Measurements from ENCODE around the gene AJAP1.

The AJAP1 gene

DNA sequence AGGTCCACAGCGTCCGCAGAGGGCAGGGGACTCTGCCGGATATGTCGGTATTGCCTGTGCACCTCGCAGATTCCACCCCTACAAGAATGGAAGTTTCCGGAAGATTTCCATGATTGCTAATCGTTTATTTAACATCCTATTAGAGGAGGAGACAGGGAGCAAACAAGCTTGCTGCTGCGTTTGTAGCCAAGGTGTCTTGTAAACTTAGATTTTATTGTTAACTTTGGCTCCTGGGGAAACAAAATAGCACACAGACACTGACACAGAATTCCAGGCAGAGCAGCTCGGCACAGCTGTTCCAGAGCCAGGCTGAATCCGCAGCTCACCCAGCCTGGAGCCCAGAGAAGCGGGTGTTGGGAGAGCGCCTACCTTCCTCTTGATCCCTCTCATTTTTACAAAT, 75.7 kb downstream of the AJAP1 start:
- DNase-seq: no peak
- no peaks in the 10 kb centered on the region for H3K79me2 ChIP-seq (ENCODE audit: low read length)
- no peak overlapping the region for H3K9ac ChIP-seq (ENCODE audit: low read length)
- peaks cover 74% of the 10 kb centered on the region for H3K27me3 ChIP-seq (replicated peaks; ENCODE audit: insufficient read depth, low read length)
- no peaks in the 10 kb centered on the region for H3K36me3 ChIP-seq (replicated peaks; ENCODE audit: insufficient read depth, low read length)
- no peak overlapping the region for H3K27ac ChIP-seq (ENCODE audit: low read length)
- H3F3A ChIP-seq (ENCODE audit: insufficient read depth, low read length): no peaks in the 10 kb centered on the region
- no peak overlapping the region for H2AFZ ChIP-seq (ENCODE audit: low read length)
- H4K20me1 ChIP-seq (ENCODE audit: insufficient read depth, low read length): no peaks in the 10 kb centered on the region
- no peaks in the 10 kb centered on the region for H3K4me1 ChIP-seq (ENCODE audit: low read length)
- TF ChIP-seq EZH2 (optimal IDR thresholded peaks at IDR 0.05; ENCODE audit: low read depth, low read length) (no peak), EZH2phosphoT487 (IDR thresholded peaks at IDR 0.05; ENCODE audit: low read length) (no peak)
- TF ChIP-seq, protein P1, sequence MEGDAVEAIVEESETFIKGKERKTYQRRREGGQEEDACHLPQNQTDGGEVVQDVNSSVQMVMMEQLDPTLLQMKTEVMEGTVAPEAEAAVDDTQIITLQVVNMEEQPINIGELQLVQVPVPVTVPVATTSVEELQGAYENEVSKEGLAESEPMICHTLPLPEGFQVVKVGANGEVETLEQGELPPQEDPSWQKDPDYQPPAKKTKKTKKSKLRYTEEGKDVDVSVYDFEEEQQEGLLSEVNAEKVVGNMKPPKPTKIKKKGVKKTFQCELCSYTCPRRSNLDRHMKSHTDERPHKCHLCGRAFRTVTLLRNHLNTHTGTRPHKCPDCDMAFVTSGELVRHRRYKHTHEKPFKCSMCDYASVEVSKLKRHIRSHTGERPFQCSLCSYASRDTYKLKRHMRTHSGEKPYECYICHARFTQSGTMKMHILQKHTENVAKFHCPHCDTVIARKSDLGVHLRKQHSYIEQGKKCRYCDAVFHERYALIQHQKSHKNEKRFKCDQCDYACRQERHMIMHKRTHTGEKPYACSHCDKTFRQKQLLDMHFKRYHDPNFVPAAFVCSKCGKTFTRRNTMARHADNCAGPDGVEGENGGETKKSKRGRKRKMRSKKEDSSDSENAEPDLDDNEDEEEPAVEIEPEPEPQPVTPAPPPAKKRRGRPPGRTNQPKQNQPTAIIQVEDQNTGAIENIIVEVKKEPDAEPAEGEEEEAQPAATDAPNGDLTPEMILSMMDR (IDR thresholded peaks at IDR 0.05; ENCODE audit: low read length): no peak
- H3K4me3 ChIP-seq (ENCODE audit: low read length): no peak overlapping the region
- H3K9me3 ChIP-seq (replicated peaks; ENCODE audit: insufficient read depth, low read length): no peaks in the 10 kb centered on the region
- no peaks in the 10 kb centered on the region for H3K9me2 ChIP-seq (replicated peaks; ENCODE audit: insufficient read depth, low read length)
- no peak overlapping the region for H3K4me2 ChIP-seq (ENCODE audit: low read depth, low read length)

- no peak overlapping the region for H2AFZ ChIP-seq (ENCODE audit: low read length)
- no peaks in the 10 kb centered on the region for H3K79me2 ChIP-seq (ENCODE audit: low read length)
- no peaks in the 10 kb centered on the region for H3K9me2 ChIP-seq (replicated peaks; ENCODE audit: insufficient read depth, low read length)
- no peaks in the 10 kb centered on the region for H4K20me1 ChIP-seq (ENCODE audit: insufficient read depth, low read length)
- no peak overlapping the region for H3K27ac ChIP-seq (ENCODE audit: low read length)
- H3K4me2 ChIP-seq (ENCODE audit: low read depth, low read length): no peak overlapping the region
- no peak for DNase-seq
- no peaks in the 10 kb centered on the region for H3K4me1 ChIP-seq (ENCODE audit: low read length)
- peaks cover 98% of the 10 kb centered on the region for H3K27me3 ChIP-seq (replicated peaks; ENCODE audit: insufficient read depth, low read length)
- H3K36me3 ChIP-seq (replicated peaks; ENCODE audit: insufficient read depth, low read length): no peaks in the 10 kb centered on the region
- TF ChIP-seq, protein P1 (IDR thresholded peaks at IDR 0.05; ENCODE audit: low read length): no peak
- TF ChIP-seq EZH2 (optimal IDR thresholded peaks at IDR 0.05; ENCODE audit: low read depth, low read length) (no peak), EZH2phosphoT487 (IDR thresholded peaks at IDR 0.05; ENCODE audit: low read length) (no peak)
- no peaks in the 10 kb centered on the region for H3K9me3 ChIP-seq (replicated peaks; ENCODE audit: insufficient read depth, low read length)
- no peak overlapping the region for H3K9ac ChIP-seq (ENCODE audit: low read length)
- no peaks in the 10 kb centered on the region for H3F3A ChIP-seq (ENCODE audit: insufficient read depth, low read length)
- no peak overlapping the region for H3K4me3 ChIP-seq (ENCODE audit: low read length)
Observed at GRCh38 chr1:4733446-4734177, 79.2 kb downstream of the AJAP1 start.

DNA sequence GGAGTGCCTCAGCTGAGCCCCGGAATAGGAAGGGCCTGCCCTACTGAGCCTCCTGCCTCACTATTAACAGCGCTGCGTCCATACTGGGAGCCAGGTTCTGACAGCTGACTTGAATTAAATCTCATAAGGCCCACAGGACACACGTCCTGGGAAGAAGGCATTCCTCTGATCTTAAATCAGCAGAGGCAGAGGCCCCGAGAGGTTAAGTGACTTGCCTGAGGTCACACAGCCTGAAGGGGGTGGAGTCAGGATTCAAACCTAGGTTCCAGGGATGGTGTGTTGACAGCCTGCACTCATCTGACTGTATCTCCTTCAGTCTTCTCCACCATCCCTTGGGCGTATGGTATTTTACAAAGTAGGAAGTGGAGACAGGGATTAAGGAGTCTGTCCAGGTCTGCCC, 79.8 kb downstream of the AJAP1 start:
- TF ChIP-seq EZH2phosphoT487 (IDR thresholded peaks at IDR 0.05; ENCODE audit: low read length): no peak
- no peak for TF ChIP-seq EZH2 (optimal IDR thresholded peaks at IDR 0.05; ENCODE audit: low read depth, low read length)
- TF ChIP-seq, protein P1 (IDR thresholded peaks at IDR 0.05; ENCODE audit: low read length): no peak
- no peak overlapping the region for H3K4me3 ChIP-seq (ENCODE audit: low read length)
- H3K27ac ChIP-seq (ENCODE audit: low read length): no peak overlapping the region
- no peak overlapping the region for H3K9ac ChIP-seq (ENCODE audit: low read length)
- no peaks in the 10 kb centered on the region for H3K36me3 ChIP-seq (replicated peaks; ENCODE audit: insufficient read depth, low read length)
- H3K4me2 ChIP-seq (ENCODE audit: low read depth, low read length): no peak overlapping the region
- no peak overlapping the region for H2AFZ ChIP-seq (ENCODE audit: low read length)
- H3K27me3 ChIP-seq (replicated peaks; ENCODE audit: insufficient read depth, low read length): peaks cover 98% of the 10 kb centered on the region
- H3K4me1 ChIP-seq (ENCODE audit: low read length): no peaks in the 10 kb centered on the region
- H3K9me2 ChIP-seq (replicated peaks; ENCODE audit: insufficient read depth, low read length): no peaks in the 10 kb centered on the region
- DNase-seq: no peak
- no peaks in the 10 kb centered on the region for H4K20me1 ChIP-seq (ENCODE audit: insufficient read depth, low read length)
- no peaks in the 10 kb centered on the region for H3F3A ChIP-seq (ENCODE audit: insufficient read depth, low read length)
- H3K9me3 ChIP-seq (replicated peaks; ENCODE audit: insufficient read depth, low read length): no peaks in the 10 kb centered on the region
- H3K79me2 ChIP-seq (ENCODE audit: low read length): no peaks in the 10 kb centered on the region

Data from MM.1S (cell line).